OCI-LY7 (cell line): ENCODE measurements around the gene DCTN5. TPM values are rescaled to one million over a fixed set of nuclear protein-coding genes. Genes with fewer than 3 reads are reported as not detected.

Source experiments
- BruUV-seq: library from RNA; stranded (reverse); fragments of 400-500 nt; replicated peaks from 2 replicates; lab custom pipeline; 2021; lab: Mats Ljungman, UMichigan
- CTCF ChIA-PET: fragments of 300-600 bp; sonication (Branson Sonifier 250); formaldehyde crosslinking; loops from one replicate; lab custom pipeline; 2022; ENCODE audit warnings: antibody characterized with exemption; ENCODE audit not compliant: unreplicated experiment; lab: Charles Lee
- POLR2A ChIA-PET: fragments of 300-600 bp; sonication (Branson Sonifier 250); formaldehyde crosslinking; loops from one replicate; lab custom pipeline; 2022; ENCODE audit warnings: antibody characterized with exemption; lab: Charles Lee
- DNase-seq: peaks from one replicate; pipeline ENCODE4 v3.0.0-alpha.2; 2015; ENCODE audit warnings: low spot score
- H2AFZ ChIP-seq: fragments of 200-600 bp; sonication (generic), shearing (Covaris generic); 2 replicates; pipeline ENCODE4 v1.6.1; 2014; ENCODE audit warnings: mild to moderate bottlenecking, antibody characterized with exemption, low read length, moderate library complexity
- H3K27ac ChIP-seq: fragments of 200-600 bp; sonication (generic); 2 replicates; pipeline ENCODE4 v1.5.1; 2014; ENCODE audit warnings: mixed run types, low read depth, mild to moderate bottlenecking, moderate library complexity, low read length, inconsistent platforms; ENCODE audit not compliant: poor library complexity, severe bottlenecking
- H3K36me3 ChIP-seq: fragments of 200-600 bp; sonication (generic); 2 replicates; pipeline ENCODE4 v1.6.1; 2014; ENCODE audit warnings: mild to moderate bottlenecking, antibody characterized with exemption, low read length, moderate library complexity, mixed read lengths; ENCODE audit not compliant: insufficient read depth
- H3K4me1 ChIP-seq: fragments of 200-600 bp; sonication (generic); 2 replicates; pipeline ENCODE4 v1.5.1; 2014; ENCODE audit warnings: mild to moderate bottlenecking, low read length; ENCODE audit not compliant: insufficient read depth, poor library complexity, severe bottlenecking
- H3K4me2 ChIP-seq: fragments of 200-600 bp; sonication (generic); 2 replicates; pipeline ENCODE4 v1.6.1; 2014; ENCODE audit warnings: mild to moderate bottlenecking, low read length
- H3K4me3 ChIP-seq: fragments of 200-600 bp; sonication (generic); 2 replicates; pipeline ENCODE4 v1.5.1; 2014; ENCODE audit warnings: mild to moderate bottlenecking, low read depth, low read length; ENCODE audit not compliant: poor library complexity, severe bottlenecking
- H3K79me2 ChIP-seq: fragments of 200-600 bp; sonication (generic); 2 replicates; pipeline ENCODE4 v1.6.1; 2016; ENCODE audit warnings: low read depth, mild to moderate bottlenecking, low read length, moderate library complexity, mixed read lengths; ENCODE audit not compliant: insufficient read depth
- H3K9me2 ChIP-seq: fragments of 200-600 bp; sonication (generic); 2 replicates; pipeline ENCODE4 v1.6.1; 2016; ENCODE audit warnings: mild to moderate bottlenecking, low read length, mixed read lengths; ENCODE audit not compliant: insufficient read depth
- H3K9me3 ChIP-seq: fragments of 200-600 bp; sonication (generic); 2 replicates; pipeline ENCODE4 v1.6.1; 2014; ENCODE audit warnings: mild to moderate bottlenecking, mixed run types, low read length, mixed read lengths
- H4K20me1 ChIP-seq: fragments of 200-600 bp; sonication (generic); 2 replicates; pipeline ENCODE4 v1.6.1; 2014; ENCODE audit warnings: mild to moderate bottlenecking, antibody characterized with exemption, low read length, moderate library complexity, mixed read lengths; ENCODE audit not compliant: insufficient read depth
- CTCF ChIP-seq: fragments of 200-600 bp; sonication (generic); conservative IDR thresholded peaks from 2 replicates; pipeline ENCODE4 v1.5.1; 2014; ENCODE audit warnings: mild to moderate bottlenecking, antibody characterized with exemption, low read length, moderate library complexity, mixed read lengths
- EZH2phosphoT487 ChIP-seq: fragments of 200-600 bp; sonication (generic); IDR thresholded peaks from 2 replicates; pipeline ENCODE4 v1.6.1; 2018; ENCODE audit warnings: low read depth, borderline replicate concordance, mild to moderate bottlenecking, mixed run types, antibody characterized with exemption, low read length, moderate library complexity, mixed read lengths
- intact Hi-C: fragments of 100-400 bp; cut with micrococcal nuclease; formaldehyde crosslinking; loops from one replicate; pipeline ENCODE4 v1.10.0; 2022; ENCODE audit not compliant: unreplicated experiment
- total RNA-seq, 2 experiments: library from RNA; depleted of rRNA in 1 of 2; stranded (reverse); fragments of >200 nt in 1 of 2; shearing (Covaris generic) in 1 of 2; gene quantifications; 2 replicates each; pipeline ENCODE4 v1.2.3, GENCODE V29; 2014 to 2022

Gene DCTN5
- total RNA-seq, 2 experiments from 2014 or later: 37.3 to 89.6 TPM

- H3K4me2 ChIP-seq: peak overlapping the region; percentile 96
- H3K27ac ChIP-seq: peak overlapping the region; percentile 45
- no peaks in the 10 kb centered on the region for H3K9me3 ChIP-seq
- H3K9me2 ChIP-seq: no peaks in the 10 kb centered on the region
- POLR2A ChIA-PET: no interaction called here
- peak overlapping the region; percentile 63; the same call in 1 of the 2 replicates for H2AFZ ChIP-seq
- peaks cover 7% of the 10 kb centered on the region; the same call in 1 of the 2 replicates for H4K20me1 ChIP-seq
- peaks cover 21% of the 10 kb centered on the region for H3K4me1 ChIP-seq
- no peak for DNase-seq
- BruUV-seq: TSS peak; percentile 67
- intact Hi-C loops: loop anchor here (5.0 kb wide), 1 partner anchor 143 kb away; the partner anchor contains the start of gene COG7
- peaks cover 47% of the 10 kb centered on the region for H3K36me3 ChIP-seq
- peaks cover 59% of the 10 kb centered on the region for H3K79me2 ChIP-seq
- CTCF ChIA-PET: no interaction called here
- H3K4me3 ChIP-seq: peak overlapping the region; percentile 96
- TF ChIP-seq EZH2phosphoT487 (no peak), CTCF (no peak)
Observed at GRCh38 chr16:23595246-23595950, 45.9 kb upstream of the DCTN5 start.

GRCh38 chr16:23595951-23596720, 45.1 kb upstream of the DCTN5 start, which contains the start of gene NDUFAB1:
NDUFAB1 (minus strand) TSS chr16:23596316; CDS start chr16:23596290, 26 bp downstream.
- Histone ChIP-seq H3K9me2 (no peaks in the 10 kb centered on the region), H4K20me1 (peaks cover 7% of the 10 kb centered on the region; the same call in 1 of the 2 replicates), H3K4me2 (peak within 1 kb of the TSS; percentile 96), H3K27ac (peak within 1 kb of the TSS; percentile 57), H2AFZ (peak within 1 kb of the TSS; percentile 63), H3K4me3 (peak within 1 kb of the TSS; percentile 96), H3K9me3 (no peaks in the 10 kb centered on the region), H3K4me1 (peaks cover 21% of the 10 kb centered on the region), H3K36me3 (peaks cover 42% of the 10 kb centered on the region), H3K79me2 (peaks cover 52% of the 10 kb centered on the region)
- BruUV-seq: no TSS peak
- POLR2A ChIA-PET: interaction anchor here (0.7 to 1.3 kb wide), 4 partner anchors 25 to 535 kb away, joined by 3 to 7 read pairs (median 4); no protein-coding TSS in a partner anchor
- intact Hi-C loops: loop anchor here (1.0 to 5.0 kb wide), 4 partner anchors 25 to 144 kb away; partner anchors contain the start of genes COG7, EARS2 and UBFD1
- TF ChIP-seq EZH2phosphoT487 (no peak), CTCF (peak; percentile 82)
- CTCF ChIA-PET: interaction anchor here (0.7 to 1.1 kb wide), 3 partner anchors 38 to 80 kb away, joined by 3 to 7 read pairs (median 3); partner anchors contain the start of genes EARS2 and UBFD1
- DNase-seq: peak; percentile 93
